ENCODE data around the gene VWA8.

- TF ChIP-seq EZH2phosphoT487 (IDR thresholded peaks at IDR 0.05; ENCODE audit: borderline replicate concordance, low read length) (no peak), CTCF (IDR thresholded peaks at IDR 0.05; ENCODE audit: low read depth, low read length, poor library complexity, severe bottlenecking) (no peak)
Measured at GRCh38 chr13:41609828-41610227, 351.1 kb downstream of the VWA8 start.
